ENCODE data around the gene ITGB1.

Gene ITGB1

DNA sequence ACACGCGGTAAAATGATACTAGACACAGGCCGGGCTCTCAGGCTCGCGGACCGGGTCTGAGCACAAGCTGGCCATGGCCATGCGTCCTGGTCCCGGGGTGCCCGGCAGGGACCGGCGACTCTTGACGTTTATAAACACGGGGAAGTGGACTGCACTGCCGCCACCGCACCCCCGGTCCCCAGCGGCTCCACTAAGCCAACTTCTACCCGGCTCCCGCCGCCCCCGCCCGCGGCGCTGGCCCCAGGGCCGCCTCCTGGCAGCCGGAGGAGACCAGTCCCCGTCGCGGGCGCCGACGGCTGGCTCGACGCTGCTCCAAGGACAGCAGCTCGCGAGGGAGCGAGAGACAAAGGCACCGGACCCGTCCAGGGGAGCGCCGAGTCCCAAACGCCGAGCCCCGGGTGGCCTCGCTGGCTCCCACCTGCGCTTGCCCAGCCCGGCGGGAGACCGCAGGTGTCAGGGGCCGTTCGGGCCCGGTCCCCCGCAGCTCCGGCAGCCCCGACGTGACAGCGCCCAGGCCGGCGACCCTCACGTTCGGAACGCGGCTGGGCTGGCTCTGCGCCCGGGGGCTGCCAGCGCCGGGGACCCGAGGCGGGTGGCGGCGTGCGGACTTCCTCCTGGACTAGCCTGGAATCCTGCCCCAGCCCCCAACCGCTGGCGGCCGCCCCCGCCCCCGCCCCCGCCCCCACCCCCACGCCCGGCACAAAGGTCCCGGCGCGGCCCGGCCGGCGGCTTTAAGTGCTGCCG lies 517 bp downstream of the ITGB1 start:
- DNase-seq (ENCODE audit: insufficient read length, low spot score) (no peak), FAIRE-seq (no peak)
- TF ChIP-seq, protein P1, sequence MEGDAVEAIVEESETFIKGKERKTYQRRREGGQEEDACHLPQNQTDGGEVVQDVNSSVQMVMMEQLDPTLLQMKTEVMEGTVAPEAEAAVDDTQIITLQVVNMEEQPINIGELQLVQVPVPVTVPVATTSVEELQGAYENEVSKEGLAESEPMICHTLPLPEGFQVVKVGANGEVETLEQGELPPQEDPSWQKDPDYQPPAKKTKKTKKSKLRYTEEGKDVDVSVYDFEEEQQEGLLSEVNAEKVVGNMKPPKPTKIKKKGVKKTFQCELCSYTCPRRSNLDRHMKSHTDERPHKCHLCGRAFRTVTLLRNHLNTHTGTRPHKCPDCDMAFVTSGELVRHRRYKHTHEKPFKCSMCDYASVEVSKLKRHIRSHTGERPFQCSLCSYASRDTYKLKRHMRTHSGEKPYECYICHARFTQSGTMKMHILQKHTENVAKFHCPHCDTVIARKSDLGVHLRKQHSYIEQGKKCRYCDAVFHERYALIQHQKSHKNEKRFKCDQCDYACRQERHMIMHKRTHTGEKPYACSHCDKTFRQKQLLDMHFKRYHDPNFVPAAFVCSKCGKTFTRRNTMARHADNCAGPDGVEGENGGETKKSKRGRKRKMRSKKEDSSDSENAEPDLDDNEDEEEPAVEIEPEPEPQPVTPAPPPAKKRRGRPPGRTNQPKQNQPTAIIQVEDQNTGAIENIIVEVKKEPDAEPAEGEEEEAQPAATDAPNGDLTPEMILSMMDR (IDR thresholded peaks at IDR 0.05; ENCODE audit: insufficient read depth, missing control alignments): no peak

DNA sequence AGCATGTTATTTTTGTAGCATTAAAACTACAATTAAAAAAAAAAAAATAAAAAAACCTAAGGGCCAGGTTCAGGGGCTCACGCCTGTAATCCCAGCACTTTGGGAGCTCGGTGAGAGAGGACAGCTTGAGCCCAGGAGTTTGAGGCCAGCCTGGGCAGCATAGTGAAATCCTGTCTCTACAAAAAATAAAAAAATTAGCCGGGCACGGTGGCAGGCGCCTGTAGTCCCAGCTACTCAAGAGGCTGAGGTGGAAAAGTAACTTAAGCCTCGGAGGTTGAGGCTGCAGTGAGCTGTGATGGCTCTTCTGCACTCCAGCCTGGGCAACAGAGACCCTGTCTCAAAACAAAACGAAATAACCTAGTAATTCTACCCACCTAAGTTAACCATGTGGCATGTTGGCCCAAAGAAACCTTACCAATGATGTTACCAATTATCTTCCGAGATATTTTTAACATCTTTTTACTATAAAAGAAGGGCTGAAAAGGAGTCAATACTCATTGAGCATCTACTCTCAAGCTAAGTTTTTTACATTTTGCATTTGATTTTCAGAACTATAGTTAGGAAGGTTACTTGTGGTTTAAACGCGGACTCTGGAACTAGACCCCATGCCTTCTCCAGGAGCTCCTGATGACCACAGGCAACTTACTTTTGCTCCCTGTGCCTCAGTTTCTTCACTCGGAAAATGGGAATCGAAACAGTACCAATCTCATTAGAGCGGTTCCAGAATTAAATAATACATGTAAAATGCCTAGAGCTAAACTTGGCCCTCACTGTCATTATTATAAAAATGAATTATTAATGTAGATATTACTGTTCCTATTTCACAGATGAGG lies 1.4 kb downstream of the ITGB1 start:
- TF ChIP-seq, protein P1 (IDR thresholded peaks at IDR 0.05; ENCODE audit: insufficient read depth, missing control alignments): no peak
- FAIRE-seq (no peak), DNase-seq (ENCODE audit: insufficient read length, low spot score) (no peak)

DNA sequence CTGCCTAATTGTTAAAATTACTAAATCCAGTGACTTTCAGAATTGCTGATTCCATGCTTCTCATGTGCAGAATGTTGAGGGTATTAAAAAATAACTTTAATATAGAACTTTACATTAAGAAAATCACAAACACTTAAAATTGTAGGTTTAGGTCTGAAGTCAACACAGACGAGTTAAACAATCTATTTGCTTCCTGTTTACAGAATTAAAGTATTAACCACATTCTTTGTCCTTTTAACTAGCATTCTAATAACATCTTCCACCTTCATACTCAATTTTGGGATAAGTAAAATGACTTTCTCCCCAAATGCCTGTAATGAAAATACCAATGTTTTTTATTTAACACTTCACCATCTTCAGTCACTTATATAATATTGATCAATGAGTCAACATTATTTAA lies 2.2 kb downstream of the ITGB1 start:
- TF ChIP-seq, protein P1 (IDR thresholded peaks at IDR 0.05; ENCODE audit: insufficient read depth, missing control alignments): no peak
- FAIRE-seq (no peak), DNase-seq (ENCODE audit: insufficient read length, low spot score) (no peak)

DNA sequence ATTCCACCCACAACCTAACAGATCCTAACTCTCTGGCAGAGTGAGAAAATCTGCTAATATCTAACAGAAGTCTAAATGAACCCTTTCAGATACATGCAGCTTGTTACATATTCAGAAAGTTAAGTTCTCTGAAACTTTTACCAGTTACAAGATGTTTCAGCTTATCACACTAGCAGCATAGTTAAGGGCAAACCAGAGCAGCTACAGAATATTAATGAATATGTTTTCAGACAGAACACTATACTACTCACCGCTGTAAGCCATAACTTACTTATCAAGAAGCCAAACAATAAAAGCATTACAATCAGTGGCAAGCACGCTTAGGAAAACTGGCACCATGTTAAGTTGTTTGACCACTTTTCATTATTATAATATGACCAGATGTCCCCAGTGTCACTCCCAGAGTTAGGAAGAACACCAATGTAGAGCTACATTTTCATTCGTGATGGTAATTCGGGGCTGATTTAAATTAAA lies 2.7 kb downstream of the ITGB1 start:
- DNase-seq (ENCODE audit: insufficient read length, low spot score) (no peak), FAIRE-seq (no peak)
- TF ChIP-seq, protein P1 (IDR thresholded peaks at IDR 0.05; ENCODE audit: insufficient read depth, missing control alignments): no peak

DNA sequence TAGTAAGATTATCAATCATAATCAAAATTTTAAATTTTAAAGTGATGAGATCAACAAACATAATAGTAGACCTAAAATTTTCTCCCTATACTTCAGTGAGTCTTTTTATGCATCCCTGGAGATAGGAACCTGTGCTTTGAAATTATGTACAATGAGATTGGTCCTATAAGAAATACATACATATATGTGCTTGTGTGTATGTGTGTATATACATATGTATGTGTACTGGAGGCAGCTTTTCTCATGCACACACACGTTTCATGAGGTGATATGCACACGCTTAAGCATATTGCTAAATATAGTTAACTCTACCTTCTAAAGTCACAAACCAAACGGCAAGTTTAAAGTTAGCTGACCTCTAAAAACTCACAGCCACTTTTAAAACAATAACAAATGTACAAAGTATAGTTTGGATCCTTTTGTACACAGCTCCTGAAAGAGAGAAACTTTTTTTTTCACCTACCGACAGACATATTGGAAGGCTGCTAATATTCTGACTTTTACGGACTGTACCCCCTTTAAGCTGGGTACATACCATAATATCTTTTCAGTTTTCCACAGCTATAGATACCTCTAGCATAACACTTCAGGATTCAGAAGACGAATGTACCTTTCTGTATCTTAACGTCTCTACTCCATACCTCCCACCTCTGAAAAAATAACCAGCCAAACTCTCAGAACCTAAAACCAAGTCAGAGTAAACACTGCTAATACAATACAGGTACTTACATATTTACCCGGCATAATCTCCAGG lies 3.3 kb downstream of the ITGB1 start:
- DNase-seq (ENCODE audit: insufficient read length, low spot score) (no peak), FAIRE-seq (no peak)
- TF ChIP-seq, protein P1 (IDR thresholded peaks at IDR 0.05; ENCODE audit: insufficient read depth, missing control alignments): no peak

DNA sequence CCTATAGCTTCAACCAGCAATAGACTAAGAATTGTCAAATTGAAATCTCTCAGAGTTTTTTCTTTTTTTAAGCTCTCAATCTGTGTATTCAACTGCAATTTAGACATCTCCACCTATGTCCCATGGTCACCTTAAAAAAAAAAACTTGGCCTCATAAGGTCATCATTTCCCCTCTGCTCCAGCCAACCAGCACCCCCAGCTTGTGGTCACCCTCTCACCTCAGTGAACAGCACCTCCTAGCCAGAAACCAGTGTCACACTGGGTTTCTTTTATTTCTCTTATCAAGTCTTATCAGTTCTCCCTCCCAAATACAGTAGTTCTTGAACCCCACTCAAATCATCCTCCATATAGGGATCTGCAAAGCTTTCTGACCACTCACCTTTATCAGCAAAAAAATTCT lies 4.0 kb downstream of the ITGB1 start:
- DNase-seq (ENCODE audit: insufficient read length, low spot score): no peak
- TF ChIP-seq, protein P1 (IDR thresholded peaks at IDR 0.05; ENCODE audit: insufficient read depth, missing control alignments): no peak

More for the DNA sequence above, 4.0 kb downstream of the ITGB1 start:
- no peak for FAIRE-seq
